Ureter (tissue), 1 donor: ENCODE results near the gene ROR1. TPM values are rescaled to one million over a fixed set of nuclear protein-coding genes. Genes with fewer than 3 reads are reported as not detected.

ENCODE experiments used
- DNase-seq: peaks from one replicate; pipeline ENCODE4 v3.0.0-alpha.2; 2020; ENCODE audit warnings: low spot score
- total RNA-seq: library from RNA; stranded (reverse); gene quantifications from one replicate; pipeline ENCODE4 v1.2.4, GENCODE V29; 2023
- donor health status: DM: yes; HTN: yes; CAD: no.

Gene ROR1
- total RNA-seq, 1 donor from 2014 or later: 6.2 TPM

DNA sequence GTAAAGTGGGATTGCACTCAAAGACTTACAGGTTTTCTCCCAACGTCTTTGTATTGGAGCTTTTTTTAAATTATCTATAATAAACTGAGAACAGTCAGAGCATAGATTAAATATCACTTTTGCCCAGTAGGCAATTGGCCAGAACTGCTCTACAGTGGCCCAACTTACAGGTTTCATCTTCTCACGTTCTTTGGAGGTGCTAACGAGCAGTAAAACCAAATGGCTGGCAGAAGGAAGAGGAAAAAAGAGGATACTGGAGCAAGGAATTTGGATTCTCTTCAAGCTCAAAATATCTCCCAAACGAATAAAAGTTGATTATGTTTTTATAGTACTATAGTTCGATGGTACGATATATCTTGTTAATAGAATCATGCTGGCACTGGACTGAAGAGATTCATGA is 201.1 kb downstream of the ROR1 start:
- DNase-seq: no peak

DNA sequence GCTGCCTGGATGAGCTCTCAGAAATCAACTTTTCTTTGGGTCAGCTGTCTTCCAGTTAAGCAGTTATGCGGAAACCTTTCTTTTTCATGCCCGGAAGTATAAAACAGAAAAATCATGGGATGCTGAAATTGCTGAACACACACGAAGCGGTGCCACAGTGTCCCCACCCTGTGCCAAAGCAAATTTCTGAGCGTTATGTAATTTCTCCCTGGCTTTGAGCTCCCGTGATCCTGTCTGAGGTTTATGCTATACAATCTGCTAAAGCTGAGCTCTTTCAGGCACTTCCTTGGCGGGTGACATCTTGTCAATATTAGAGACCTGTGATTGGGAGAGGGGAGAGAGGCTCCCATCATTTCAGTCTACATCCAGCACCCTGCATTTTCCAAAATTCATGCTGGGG is 201.7 kb downstream of the ROR1 start:
- no peak for DNase-seq

DNA sequence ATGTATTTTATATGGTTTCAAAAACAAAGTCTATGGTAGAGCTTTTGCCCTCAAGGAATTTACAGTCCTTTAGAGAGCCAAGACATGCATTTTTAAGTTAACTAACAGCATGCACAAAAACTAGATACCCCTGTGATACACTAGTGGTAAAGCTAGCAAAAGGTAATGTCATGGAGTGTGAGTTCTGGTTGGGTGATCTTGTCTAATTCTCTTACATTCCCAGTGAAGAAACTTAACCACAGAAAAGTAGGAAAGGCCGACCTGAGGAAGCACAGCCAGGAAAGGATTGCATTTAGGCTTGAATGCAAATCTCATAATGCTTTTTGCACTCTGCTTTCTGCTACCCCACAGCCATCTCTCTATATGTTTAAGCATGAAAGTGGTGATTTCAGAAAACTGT is 202.2 kb downstream of the ROR1 start:
- no peak for DNase-seq

- DNase-seq: no peak
Measured at GRCh38 chr1:63977466-63977865, 203.6 kb downstream of the ROR1 start.

- DNase-seq: peak; percentile 44
Measured at GRCh38 chr1:63980740-63981407, 207.1 kb downstream of the ROR1 start.

DNA sequence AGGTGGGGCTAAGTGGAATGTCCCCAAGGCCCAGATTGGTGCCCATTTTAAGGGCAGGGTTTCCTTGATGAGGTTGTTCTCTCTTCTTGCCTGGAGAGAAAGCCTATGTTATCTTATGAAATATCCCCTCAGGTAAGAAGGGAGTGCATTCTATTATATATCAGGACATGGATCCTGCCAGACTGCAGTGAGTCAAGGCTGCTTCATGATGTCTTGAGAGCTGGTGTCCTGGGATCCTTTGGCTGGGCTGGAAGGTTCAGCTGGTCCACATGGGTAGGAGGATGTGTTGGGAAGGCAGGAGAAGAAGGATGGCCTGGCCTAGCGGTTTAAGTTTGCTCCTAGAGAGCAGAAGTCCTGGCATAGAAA is 207.6 kb downstream of the ROR1 start:
- no peak for DNase-seq

DNA sequence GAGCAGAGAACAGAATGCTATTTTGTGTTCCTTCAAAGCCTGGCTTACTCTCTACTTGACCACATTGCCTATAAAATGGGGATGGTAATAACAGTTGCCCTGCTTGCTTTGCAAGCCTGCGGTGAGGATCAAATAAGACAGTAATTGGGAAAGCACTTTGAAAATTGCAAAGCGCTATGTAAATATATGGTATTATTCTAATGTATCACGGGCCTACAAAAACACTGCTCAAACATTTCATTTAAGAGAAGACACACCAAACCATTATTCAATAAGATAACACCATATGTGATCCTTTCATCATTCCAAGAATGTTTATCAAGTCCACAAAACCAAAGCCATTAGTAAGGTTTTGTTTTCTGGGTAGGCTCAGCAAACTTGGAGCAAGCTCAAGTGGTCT is 208.4 kb downstream of the ROR1 start:
- DNase-seq: no peak

- DNase-seq: no peak
Measured at GRCh38 chr1:63983391-63984256, 209.8 kb downstream of the ROR1 start.

GRCh38 chr1:63984257-63984929 is 210.6 kb downstream of the ROR1 start:
- DNase-seq: no peak

DNA sequence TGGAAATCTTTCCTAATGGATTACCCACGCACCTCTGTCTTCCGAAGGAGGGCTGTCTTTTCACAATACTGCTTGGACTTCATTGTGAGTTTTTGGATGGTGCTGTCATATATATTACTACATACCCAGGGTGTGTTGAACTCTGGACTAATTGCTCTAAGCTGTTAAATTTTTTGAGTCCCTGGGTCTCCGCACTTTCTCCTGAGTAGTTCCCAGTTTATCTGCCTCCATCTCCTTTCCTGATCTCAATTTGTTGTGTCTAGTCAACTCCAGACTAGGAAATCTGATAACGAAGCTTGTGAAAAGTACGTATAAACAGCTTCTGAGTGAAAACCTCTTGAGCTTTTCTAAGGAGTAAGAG is 211.1 kb downstream of the ROR1 start:
- DNase-seq: no peak

GRCh38 chr1:63987014-63987627 is 213.3 kb downstream of the ROR1 start:
- no peak for DNase-seq

- no peak for DNase-seq
Measured at GRCh38 chr1:63987628-63988024, 213.8 kb downstream of the ROR1 start.

- no peak for DNase-seq
Measured at GRCh38 chr1:63988941-63989340, 215.1 kb downstream of the ROR1 start.

- DNase-seq: no peak
Measured at GRCh38 chr1:63991685-63992084, 217.9 kb downstream of the ROR1 start.

DNA sequence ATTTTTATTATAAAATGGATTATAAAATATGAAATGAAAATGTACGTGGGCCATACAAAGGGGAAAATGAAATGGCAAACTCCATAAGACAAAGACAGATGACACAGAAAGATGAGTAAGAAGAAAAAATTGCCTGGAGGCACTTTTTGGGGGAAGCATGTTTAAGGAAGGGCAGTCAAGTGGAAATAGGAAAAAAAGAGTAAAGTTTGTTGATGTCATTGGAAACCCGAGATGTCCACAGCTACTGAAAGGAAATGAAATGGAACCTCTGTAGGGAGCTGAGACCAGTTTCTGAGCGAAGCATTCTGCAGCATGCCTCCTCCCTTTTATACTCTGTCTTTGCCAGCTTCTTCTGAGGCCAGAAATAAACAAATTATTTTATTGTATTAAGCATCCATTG is 226.2 kb downstream of the ROR1 start:
- DNase-seq: no peak

DNA sequence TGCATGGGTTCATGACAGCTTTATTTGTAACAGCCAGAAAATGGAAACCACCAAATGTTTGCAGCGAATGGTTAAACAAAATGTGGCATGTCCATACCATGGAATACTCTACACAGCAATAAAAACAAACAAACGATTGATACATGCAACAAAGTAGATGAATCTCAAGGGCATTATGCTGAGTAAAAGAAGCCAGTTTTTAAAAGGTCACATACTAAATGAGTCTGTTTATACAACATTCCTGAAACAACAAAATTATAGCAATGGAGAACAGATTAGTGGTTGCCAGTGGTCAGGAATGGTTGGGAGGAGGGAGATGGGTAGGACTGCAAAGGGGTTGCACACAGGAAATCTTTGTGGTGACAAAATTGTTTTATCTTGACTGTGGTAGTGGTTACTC is 227.2 kb downstream of the ROR1 start:
- DNase-seq: no peak

GRCh38 chr1:64004451-64005025 is 230.7 kb downstream of the ROR1 start:
- no peak for DNase-seq

- no peak for DNase-seq
Measured at GRCh38 chr1:64005801-64006200, 232.0 kb downstream of the ROR1 start.

GRCh38 chr1:64006276-64007051 is 232.6 kb downstream of the ROR1 start:
- DNase-seq: no peak

GRCh38 chr1:64010316-64010715 is 236.5 kb downstream of the ROR1 start:
- DNase-seq: no peak

DNA sequence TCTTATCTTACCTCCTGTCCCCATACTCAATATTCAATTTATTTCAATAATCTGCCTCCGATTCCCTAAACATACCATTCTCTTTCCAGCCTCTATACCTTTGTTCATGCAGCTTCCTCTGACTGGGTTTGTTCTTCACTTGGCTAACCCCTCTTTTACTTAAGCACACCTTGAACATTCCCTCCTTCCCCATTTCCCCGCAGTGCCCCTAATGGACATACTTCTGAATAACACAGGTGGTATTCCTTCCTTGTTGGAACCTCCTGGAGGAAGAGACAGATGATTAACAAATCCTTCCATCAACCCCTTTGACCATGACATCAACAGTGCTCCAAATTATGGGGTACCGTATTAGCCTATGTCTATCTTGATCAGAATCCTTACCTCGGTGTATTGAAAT is 239.6 kb downstream of the ROR1 start:
- DNase-seq: no peak
